HEK293T (cell line): ENCODE results near the gene SLC16A12.

Experiments
- ARNT ChIP-seq: fragments of 450-650 bp; IDR thresholded peaks from 2 replicates; pipeline ENCODE4 v1.6.1; 2017; ENCODE audit warnings: mild to moderate bottlenecking
- BHLHE40 ChIP-seq: fragments of 450-650 bp; IDR thresholded peaks from 2 replicates; pipeline ENCODE4 v1.6.1; 2016; ENCODE audit warnings: mild to moderate bottlenecking, moderate library complexity, borderline replicate concordance
- ELF4 ChIP-seq: fragments of 450-650 bp; IDR thresholded peaks from 2 replicates; pipeline ENCODE4 v1.6.1; 2017; ENCODE audit warnings: antibody characterized with exemption
- FOXK2 ChIP-seq: fragments of 450-650 bp; IDR thresholded peaks from 2 replicates; pipeline ENCODE4 v1.6.1; 2016; ENCODE audit warnings: mild to moderate bottlenecking
- FOXM1 ChIP-seq: fragments of 450-650 bp; IDR thresholded peaks from 2 replicates; pipeline ENCODE4 v1.6.1; 2017; ENCODE audit warnings: mild to moderate bottlenecking, borderline replicate concordance
- HDGF ChIP-seq: fragments of 450-650 bp; IDR thresholded peaks from 2 replicates; pipeline ENCODE4 v1.6.1; 2017; ENCODE audit warnings: antibody characterized with exemption, borderline replicate concordance
- LEF1 ChIP-seq: fragments of 450-650 bp; IDR thresholded peaks from 2 replicates; pipeline ENCODE4 v1.6.1; 2017; ENCODE audit warnings: mild to moderate bottlenecking, borderline replicate concordance
- NFRKB ChIP-seq: fragments of 450-650 bp; IDR thresholded peaks from 2 replicates; pipeline ENCODE4 v1.6.1; 2016; ENCODE audit warnings: mild to moderate bottlenecking, moderate library complexity
- PKNOX1 ChIP-seq: fragments of 450-650 bp; IDR thresholded peaks from 2 replicates; pipeline ENCODE4 v1.6.1; 2016
- SP1 ChIP-seq: fragments of 450-650 bp; IDR thresholded peaks from 2 replicates; pipeline ENCODE4 v1.6.1; 2017
- SUZ12 ChIP-seq: fragments of 450-650 bp; IDR thresholded peaks from 2 replicates; pipeline ENCODE4 v1.6.1; 2016; ENCODE audit warnings: mild to moderate bottlenecking
- TARDBP ChIP-seq: fragments of 450-650 bp; IDR thresholded peaks from 2 replicates; pipeline ENCODE4 v1.6.1; 2016

- TF ChIP-seq SUZ12 (no peak), FOXM1 (no peak), BHLHE40 (no peak), SP1 (no peak), ARNT (no peak), TARDBP (no peak), ELF4 (no peak), LEF1 (no peak), PKNOX1 (no peak), FOXK2 (no peak), HDGF (no peak), NFRKB (no peak)
These were observed 16.8 kb upstream of the SLC16A12 start for GRCh38 chr10:89552213-89552612.
